RWPE2 (cell line): Measurements from ENCODE around the gene ANKRD13D.

Experiments used
- ATAC-seq: fragments of 200-7000 bp; cut with Tn5 transposase; 3 replicates; pipeline ENCODE4 v1.9.1; 2021; ENCODE audit warnings: low read depth
- DNase-seq: peaks from one replicate; pipeline ENCODE4 v3.0.0-alpha.2; 2020; ENCODE audit warnings: low spot score
- H3K27ac ChIP-seq: fragments of 450-650 bp; 2 replicates; pipeline ENCODE4 v1.5.1; 2017; ENCODE audit warnings: mild to moderate bottlenecking; ENCODE audit not compliant: poor library complexity, severe bottlenecking
- H3K27me3 ChIP-seq: fragments of 250-450 bp; sonication (Bioruptor Pico); 2 replicates; pipeline ENCODE4 v1.5.1; 2021; ENCODE audit warnings: mild to moderate bottlenecking, moderate library complexity; ENCODE audit not compliant: insufficient read depth, poor library complexity, severe bottlenecking
- H3K36me3 ChIP-seq: fragments of 250-450 bp; sonication (Bioruptor Pico); 2 replicates; pipeline ENCODE4 v1.5.1; 2020; ENCODE audit warnings: low read depth, mild to moderate bottlenecking, moderate library complexity
- H3K4me1 ChIP-seq: fragments of 250-450 bp; sonication (Bioruptor Pico); 2 replicates; pipeline ENCODE4 v1.5.1; 2021; ENCODE audit warnings: mild to moderate bottlenecking, moderate library complexity; ENCODE audit not compliant: insufficient read depth, poor library complexity, severe bottlenecking
- H3K4me3 ChIP-seq: fragments of 250-450 bp; sonication (Bioruptor Pico); 2 replicates; pipeline ENCODE4 v1.5.1; 2021; ENCODE audit warnings: mild to moderate bottlenecking, moderate library complexity; ENCODE audit not compliant: severe bottlenecking
- H3K9me3 ChIP-seq: fragments of 250-450 bp; sonication (Bioruptor Pico); 2 replicates; pipeline ENCODE4 v1.5.1; 2021; ENCODE audit warnings: mild to moderate bottlenecking, moderate library complexity; ENCODE audit not compliant: severe bottlenecking
- TF ChIP-seq, protein P1 (sequence below): fragments of 450-650 bp; IDR thresholded peaks from one replicate; pipeline ENCODE4 v1.5.1; 2017; ENCODE audit warnings: mild to moderate bottlenecking, moderate library complexity; ENCODE audit not compliant: poor library complexity, severe bottlenecking

Gene ANKRD13D

DNA sequence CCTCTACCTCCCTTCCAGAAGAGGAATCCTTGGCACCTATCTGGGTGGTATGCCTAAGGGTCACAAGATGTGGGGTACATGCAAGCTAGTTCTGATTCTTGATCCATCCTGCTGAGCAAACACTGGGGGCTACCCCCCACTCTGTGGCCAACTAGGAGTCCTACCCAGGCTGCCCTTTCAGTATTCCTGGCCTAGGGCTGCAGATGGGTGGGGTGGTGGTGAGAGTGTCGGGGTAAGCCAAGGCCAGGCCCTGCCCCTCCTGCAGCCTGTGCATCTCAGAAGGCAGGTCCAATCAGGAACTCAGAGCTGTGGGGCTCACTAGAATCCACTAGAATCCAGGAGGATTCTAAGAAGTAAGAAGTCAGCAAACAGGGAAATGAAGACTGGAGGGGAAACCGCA is 25.1 kb downstream of the ANKRD13D start:
- Histone ChIP-seq H3K4me1 (peaks cover 51% of the 10 kb centered on the region), H3K9me3 (no peaks in the 10 kb centered on the region), H3K27ac (peak overlapping the region; percentile 96), H3K36me3 (peaks cover 29% of the 10 kb centered on the region), H3K27me3 (no peaks in the 10 kb centered on the region), H3K4me3 (no peak overlapping the region)
- no peak for ATAC-seq
- TF ChIP-seq, protein P1, sequence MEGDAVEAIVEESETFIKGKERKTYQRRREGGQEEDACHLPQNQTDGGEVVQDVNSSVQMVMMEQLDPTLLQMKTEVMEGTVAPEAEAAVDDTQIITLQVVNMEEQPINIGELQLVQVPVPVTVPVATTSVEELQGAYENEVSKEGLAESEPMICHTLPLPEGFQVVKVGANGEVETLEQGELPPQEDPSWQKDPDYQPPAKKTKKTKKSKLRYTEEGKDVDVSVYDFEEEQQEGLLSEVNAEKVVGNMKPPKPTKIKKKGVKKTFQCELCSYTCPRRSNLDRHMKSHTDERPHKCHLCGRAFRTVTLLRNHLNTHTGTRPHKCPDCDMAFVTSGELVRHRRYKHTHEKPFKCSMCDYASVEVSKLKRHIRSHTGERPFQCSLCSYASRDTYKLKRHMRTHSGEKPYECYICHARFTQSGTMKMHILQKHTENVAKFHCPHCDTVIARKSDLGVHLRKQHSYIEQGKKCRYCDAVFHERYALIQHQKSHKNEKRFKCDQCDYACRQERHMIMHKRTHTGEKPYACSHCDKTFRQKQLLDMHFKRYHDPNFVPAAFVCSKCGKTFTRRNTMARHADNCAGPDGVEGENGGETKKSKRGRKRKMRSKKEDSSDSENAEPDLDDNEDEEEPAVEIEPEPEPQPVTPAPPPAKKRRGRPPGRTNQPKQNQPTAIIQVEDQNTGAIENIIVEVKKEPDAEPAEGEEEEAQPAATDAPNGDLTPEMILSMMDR: no peak
- no peak for DNase-seq

DNA sequence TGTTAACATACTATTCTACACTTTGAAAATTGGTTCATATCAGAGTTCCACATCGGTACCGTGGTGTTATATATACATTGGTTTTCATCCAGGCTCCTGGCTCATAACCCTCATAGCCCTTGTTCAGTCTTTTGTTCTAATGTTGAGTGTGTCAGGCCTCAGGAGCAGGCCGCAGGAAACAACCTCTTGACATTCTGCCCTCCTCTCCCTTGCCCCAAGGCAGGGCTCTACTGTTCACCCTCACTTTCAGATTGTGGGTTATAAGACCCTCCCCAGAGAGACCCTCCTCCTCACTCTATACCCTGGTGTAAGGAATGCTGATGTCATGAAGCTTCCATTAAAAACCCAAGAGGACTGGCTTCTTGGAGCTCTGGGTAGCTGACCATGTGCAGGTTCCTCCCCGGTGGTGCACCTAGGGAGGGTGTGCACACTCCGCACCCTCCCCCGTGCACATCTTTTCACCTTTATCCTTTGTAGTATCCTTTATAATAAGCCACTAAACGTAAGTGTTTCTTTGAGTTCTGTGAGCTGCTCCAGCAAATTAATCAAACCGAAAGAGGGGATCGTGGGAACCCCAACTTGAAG is 26.3 kb downstream of the ANKRD13D start:
- no peak overlapping the region for H3K4me3 ChIP-seq
- H3K4me1 ChIP-seq: peaks cover 45% of the 10 kb centered on the region
- no peak overlapping the region for H3K27ac ChIP-seq

DNA sequence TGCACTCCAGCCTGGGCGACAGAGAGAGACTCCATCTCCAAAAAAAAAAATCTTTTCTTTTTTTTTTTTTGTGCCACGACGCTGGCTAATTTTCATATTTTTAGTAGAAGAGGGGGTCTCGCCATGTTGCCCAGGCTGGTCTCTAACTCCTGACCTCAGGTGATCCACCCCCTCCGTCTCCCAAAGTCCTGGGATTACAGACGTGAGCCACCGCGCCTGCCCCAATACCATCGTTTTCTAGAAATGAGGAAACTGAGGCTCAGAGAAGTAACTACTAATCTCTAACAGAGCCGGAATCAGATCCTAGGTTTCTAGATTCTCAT is 27.7 kb downstream of the ANKRD13D start:
- peak overlapping the region; percentile 89 for H3K27ac ChIP-seq
- ATAC-seq: no peak
- peaks cover 30% of the 10 kb centered on the region for H3K4me1 ChIP-seq

More for the DNA sequence above, 26.3 kb downstream of the ANKRD13D start:
- Histone ChIP-seq H3K9me3 (no peaks in the 10 kb centered on the region), H3K36me3 (peaks cover 17% of the 10 kb centered on the region), H3K27me3 (no peaks in the 10 kb centered on the region)
- DNase-seq (no peak), ATAC-seq (no peak)
- TF ChIP-seq, protein P1: no peak

DNA sequence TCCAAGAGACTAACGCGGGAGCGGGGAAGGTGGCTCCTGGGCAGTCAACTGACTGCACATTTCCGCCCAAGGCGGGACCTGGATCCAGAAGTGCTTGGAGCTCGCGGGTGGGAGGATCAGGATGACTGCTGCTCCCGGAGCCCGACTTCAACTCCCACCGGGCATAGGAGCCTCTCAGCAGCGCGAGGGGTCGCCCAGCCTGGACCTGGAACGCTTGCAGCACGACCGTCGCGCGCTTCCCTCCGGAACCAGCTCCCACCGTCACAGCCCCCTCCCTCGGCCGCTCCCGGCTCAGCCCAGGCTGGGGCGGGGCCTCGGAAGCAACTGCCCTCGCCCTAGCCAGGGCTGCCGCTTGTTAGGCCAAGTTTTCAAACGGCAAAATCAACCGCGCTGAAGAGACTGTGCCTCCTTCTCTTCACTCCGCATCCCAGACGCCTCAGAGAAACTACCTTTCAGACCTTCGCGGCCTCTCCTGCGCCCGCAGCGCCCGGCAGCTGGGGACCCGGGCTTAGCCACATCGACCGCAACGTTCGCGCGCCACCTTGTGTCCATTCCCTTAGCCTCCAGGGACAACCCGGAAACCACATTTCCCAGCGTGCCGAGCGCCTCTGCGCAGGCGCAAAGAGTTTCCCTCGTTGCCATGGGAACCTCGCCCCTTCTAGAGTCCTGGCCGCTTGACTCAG is 28.2 kb downstream of the ANKRD13D start:
- TF ChIP-seq, protein P1: peak; percentile 97
- Histone ChIP-seq H3K36me3 (peaks cover under 1% of the 10 kb centered on the region; the same call in 1 of the 2 replicates), H3K9me3 (no peaks in the 10 kb centered on the region), H3K4me1 (peaks cover 25% of the 10 kb centered on the region), H3K27me3 (no peaks in the 10 kb centered on the region), H3K4me3 (peak overlapping the region; percentile 65), H3K27ac (peak overlapping the region; percentile 89)
- ATAC-seq (peak; percentile 66), DNase-seq (peak; percentile 94)

More for the DNA sequence above, 27.7 kb downstream of the ANKRD13D start:
- TF ChIP-seq, protein P1: no peak
- Histone ChIP-seq H3K9me3 (no peaks in the 10 kb centered on the region), H3K4me3 (peak overlapping the region; percentile 65), H3K27me3 (no peaks in the 10 kb centered on the region), H3K36me3 (peaks cover 6% of the 10 kb centered on the region)
- DNase-seq: no peak
